GM18867 (cell line): ENCODE results near the gene CDK5RAP2.

Experiments
- ATAC-seq: cut with Tn5 transposase; IDR thresholded peaks from one replicate; pipeline ENCODE4 v1.9.1; 2021; ENCODE audit warnings: mild to moderate bottlenecking, moderate library complexity; ENCODE audit not compliant: unreplicated experiment

The CDK5RAP2 gene

DNA sequence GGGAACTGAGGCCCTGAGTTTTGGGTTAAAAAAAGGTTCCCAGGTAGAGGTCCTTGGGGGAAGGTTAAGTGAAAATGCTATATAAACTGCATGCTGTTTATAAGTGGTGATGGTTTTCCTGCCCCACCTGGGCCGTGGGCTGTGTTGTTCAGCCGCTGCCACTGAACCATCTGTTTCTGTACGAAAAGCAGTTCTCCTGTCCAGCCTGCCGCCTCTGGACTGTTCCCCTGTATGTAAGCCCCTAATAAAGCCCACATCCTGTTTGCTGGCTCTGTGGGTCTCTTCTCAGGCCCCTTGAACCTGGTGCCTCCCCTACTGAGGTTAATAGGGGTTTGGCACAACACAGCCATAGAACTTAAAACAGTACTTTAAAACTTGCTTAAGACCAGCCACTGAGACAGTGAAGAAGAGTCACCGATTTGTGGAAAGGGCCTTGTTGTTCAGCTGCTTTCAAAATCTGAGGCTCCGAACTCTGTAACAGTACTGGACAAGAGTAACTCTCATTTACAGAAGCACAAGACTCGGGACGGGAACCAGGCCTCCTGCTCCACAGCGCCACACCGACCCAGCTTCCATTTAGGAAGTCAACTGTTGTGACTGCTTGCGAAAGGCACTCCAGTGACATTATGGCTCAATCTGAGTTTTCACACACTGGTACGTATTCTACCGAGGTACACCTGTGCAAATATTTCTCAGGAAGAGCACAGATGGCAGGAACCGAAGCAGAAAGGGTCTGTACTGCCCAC is 192.5 kb downstream of the CDK5RAP2 start:
- ATAC-seq, result no peak

GRCh38 chr9:120386390-120387131 is 193.4 kb downstream of the CDK5RAP2 start:
- no peak for ATAC-seq

GRCh38 chr9:120385606-120386389 is 194.2 kb downstream of the CDK5RAP2 start:
- no peak for ATAC-seq

DNA sequence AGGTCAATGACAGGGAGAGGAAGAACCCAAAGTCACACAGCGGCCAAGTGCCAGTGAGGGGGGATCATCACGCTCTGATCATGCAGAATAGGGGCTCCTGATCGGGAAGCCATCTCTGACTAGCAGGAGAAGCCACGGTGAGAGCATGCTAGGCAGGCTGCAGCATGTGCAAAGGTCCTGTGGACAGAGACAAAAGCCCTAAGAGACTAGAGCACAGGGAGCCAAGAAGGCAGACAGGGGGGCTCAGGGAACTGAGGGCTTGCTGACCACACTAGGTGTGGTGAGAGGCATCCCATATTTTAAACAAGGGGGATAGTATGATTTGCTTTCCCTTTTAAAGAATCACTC is 195.1 kb downstream of the CDK5RAP2 start:
- no peak for ATAC-seq

GRCh38 chr9:120383999-120384924 is 195.7 kb downstream of the CDK5RAP2 start:
- no peak for ATAC-seq

- no peak for ATAC-seq
Observed at GRCh38 chr9:120383611-120383998, 196.4 kb downstream of the CDK5RAP2 start.

DNA sequence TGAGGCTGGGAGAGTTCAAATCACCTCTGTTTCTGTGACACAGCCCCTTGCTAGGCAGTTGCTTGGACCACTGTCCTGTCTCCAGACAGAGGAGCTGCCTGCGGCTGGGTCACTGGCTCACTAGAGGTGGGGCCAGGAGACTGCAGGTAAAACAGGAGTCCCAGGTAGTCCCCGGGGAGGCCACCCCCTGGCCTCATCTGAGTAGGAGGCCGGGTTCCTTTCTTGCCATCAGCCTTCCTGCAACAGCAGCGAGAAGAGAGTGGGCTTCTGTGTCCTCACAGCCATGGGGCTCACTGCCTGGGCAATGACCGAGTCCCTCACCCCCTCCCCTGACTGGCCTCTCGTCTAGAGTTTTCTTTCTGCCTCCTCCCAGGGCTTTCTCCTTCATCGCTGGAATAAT is 197.5 kb downstream of the CDK5RAP2 start:
- no peak for ATAC-seq

GRCh38 chr9:120381839-120382238 is 198.1 kb downstream of the CDK5RAP2 start:
- ATAC-seq, result no peak

- ATAC-seq, result no peak
Observed at GRCh38 chr9:120379611-120380010, 200.4 kb downstream of the CDK5RAP2 start.

- ATAC-seq, result no peak
Observed at GRCh38 chr9:120378680-120379079, 201.3 kb downstream of the CDK5RAP2 start.

DNA sequence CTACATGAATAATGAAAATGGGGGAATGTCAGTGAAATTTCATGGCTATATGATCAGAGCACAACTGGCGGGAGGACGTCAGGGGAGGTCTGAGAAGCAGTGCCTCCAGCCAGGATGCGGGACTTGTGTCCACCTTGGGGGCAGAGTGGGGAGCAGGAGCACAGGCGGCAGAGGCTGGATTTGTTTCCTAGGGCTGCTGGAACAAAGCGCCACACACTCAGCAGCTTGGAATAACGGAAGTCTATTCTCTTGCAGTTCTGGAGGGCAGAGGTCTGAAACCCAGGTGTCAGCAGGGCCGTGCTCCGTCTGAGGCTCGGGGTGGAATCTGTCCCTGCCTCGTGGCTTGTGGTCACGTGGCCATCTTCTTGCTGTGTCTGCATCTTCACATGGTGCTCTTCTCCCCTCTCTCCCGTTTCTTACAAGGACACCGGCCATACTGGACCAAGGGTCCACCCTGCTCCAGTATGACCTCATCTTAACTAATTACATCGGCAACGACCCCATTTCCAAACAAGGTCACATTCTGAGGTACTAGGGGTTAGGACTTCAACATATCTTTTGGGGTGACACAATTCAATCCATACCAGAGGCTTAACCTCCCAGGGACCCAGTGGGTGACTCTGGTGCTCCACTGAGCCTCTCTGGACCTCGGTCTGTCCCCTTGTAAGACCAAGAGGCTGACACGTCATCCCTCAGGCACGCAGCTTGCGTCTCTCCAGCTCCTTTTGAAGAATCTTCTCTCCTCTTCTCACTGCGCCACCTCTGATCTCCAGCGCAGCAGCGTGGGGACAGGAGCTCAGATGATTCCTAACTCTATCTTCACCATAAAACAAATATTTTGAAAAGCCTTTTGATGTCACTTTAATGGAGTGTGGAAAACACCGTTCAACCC is 202.5 kb downstream of the CDK5RAP2 start:
- no peak for ATAC-seq

DNA sequence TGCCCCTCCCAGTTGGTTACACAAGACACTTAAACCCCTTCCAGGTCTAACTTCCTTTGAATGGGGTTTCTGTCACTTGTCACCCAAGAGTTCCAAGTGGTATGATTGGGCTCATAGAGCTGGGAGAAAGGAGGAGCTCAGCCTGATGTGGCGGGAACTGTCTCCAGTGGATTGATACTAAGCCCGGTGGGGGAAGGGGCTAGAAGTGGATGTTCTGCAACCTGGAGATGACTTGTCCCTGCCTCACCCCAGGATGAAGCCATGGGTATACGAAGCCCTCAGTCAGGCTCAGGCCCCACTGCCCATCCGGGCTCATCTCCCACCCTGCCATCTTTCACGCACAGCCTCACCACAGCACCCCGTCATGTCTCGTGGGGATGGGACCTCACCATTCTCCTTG is 203.9 kb downstream of the CDK5RAP2 start:
- no peak for ATAC-seq

DNA sequence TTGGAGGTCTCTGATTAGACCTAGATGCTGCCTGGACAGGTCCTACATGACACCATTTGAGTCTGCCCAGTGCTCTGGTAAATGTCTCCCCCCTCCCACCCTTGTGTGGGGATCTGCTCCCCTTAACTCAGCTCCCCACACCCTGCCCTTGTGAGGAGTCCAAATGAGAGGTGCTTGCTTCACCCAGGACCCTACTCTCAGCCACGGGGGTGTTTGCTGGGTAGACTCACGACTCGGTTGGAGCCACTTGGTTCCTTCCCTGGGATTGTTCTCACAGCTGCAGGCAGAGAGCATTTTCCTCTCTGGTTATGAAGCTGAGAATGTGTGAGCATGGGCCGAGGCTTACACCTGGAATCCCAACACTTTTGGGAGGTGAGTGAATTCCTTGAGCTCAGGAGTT is 204.7 kb downstream of the CDK5RAP2 start:
- ATAC-seq, result no peak

GRCh38 chr9:120374817-120375216 is 205.2 kb downstream of the CDK5RAP2 start:
- no peak for ATAC-seq

DNA sequence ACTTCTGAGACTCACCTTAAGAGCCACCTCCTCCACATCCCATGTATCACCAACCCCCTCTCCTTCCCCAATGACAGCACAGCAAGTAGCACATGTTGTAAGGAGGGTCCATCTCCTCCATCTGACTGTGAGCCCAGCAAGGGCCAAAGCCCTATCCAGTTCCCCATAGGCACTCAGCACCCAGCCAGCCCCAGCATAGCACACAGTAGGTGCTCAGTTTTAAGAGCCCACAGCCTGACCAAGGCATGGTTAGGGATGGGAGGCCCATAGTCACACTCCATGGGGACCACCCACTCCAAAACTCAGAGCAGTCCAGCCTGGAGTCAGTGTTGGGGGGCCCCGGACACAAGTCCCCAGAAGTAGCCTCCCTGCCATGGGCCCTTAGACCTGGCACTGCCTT is 205.7 kb downstream of the CDK5RAP2 start:
- ATAC-seq, result no peak

- ATAC-seq, result no peak
Observed at GRCh38 chr9:120372040-120372439, 207.9 kb downstream of the CDK5RAP2 start.

DNA sequence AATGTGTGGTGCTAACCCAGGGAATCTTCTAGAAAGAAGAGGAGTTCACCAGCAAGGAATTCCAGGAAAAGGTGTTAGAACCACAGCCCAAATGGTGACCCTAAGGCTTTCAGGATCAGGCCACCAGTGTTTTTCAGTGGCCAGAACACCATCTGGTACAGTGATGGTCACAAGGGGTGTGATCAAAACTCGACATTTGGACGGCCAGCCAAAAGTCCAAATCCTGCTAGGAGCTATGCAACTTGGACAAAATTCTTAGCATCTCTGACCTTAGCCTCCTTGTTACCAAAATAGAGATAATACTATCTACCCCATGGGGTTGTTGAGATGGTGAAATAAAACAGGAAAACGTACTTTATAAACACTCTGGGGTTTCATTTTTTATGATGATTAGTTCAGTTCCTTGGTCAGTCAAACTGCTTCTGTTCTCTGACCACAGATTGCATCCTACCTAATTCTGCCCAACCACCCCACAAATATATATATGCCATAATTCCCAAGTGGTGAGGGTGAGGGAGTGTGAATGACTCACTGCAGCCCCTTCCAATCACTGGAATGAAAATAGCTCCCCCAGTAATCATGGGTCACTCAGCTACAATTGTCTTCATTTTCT is 210.3 kb downstream of the CDK5RAP2 start:
- ATAC-seq, result no peak

GRCh38 chr9:120368799-120369198 is 211.2 kb downstream of the CDK5RAP2 start:
- no peak for ATAC-seq

DNA sequence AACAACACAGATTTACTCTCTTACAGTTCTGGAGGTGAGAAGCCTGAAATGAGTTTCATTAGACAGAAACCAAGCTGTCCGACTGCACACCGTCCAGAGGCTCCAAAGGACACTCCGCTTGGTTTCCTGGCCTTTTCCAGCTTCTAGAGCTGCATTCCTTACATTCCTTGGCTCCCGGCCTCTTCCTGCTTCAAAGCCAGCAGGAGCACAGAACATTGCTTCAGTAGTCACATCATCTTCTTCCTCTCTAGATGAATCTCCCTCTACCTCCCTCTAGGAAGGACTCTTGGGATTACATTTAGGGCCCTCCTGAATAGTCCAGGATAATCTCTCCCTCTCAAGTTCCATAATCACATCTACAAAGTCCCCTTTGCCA is 213.3 kb downstream of the CDK5RAP2 start:
- no peak for ATAC-seq
